ENCODE results near the gene CHD6. TPM values are rescaled to one million over a fixed set of nuclear protein-coding genes. Genes with fewer than 3 reads are reported as not detected.

CHD6 gene
- 31.0 and 33.3 TPM in 2 replicates for total RNA-seq

GRCh38 chr20:41617902-41618806 lies at the start of gene CHD6:
TSS of gene CHD6 (minus strand) at chr20:41618377. CDS start at chr20:41551337, 67,040 bp downstream.

GRCh38 chr20:41366546-41367392 lies 251.4 kb downstream of the CHD6 start, which contains the start of gene EMILIN3:
TSS of gene EMILIN3 (minus strand) at chr20:41366818. CDS start at chr20:41366634, 184 bp downstream.

